Astrocyte (in vitro differentiated cells and primary cell): ENCODE results near the gene CDK14. TPM values are rescaled to one million over a fixed set of nuclear protein-coding genes. Genes with fewer than 3 reads are reported as not detected.

Experiments
- DNase-seq: peaks from one replicate; pipeline ENCODE4 v3.0.0-alpha.2; 2010; ENCODE audit warnings: low read depth
- FAIRE-seq: peaks from 2 replicates; lab custom pipeline; 2011; peaks lifted over from hg19 to GRCh38; lab: Jason Lieb, UNC
- H2AFZ ChIP-seq: 2 replicates; pipeline ENCODE4 v1.6.0; 2012; ENCODE audit warnings: low read depth, low read length, inconsistent platforms
- H3K27ac ChIP-seq: 2 replicates; pipeline ENCODE4 v1.5.1; 2011; ENCODE audit warnings: low read depth, low read length, inconsistent platforms
- H3K27me3 ChIP-seq: 2 replicates; pipeline ENCODE4 v1.6.0; 2011; ENCODE audit warnings: low read length, inconsistent platforms; ENCODE audit not compliant: insufficient read depth
- H3K36me3 ChIP-seq: 2 replicates; pipeline ENCODE4 v1.5.1; 2011; ENCODE audit warnings: low read length, inconsistent platforms; ENCODE audit not compliant: insufficient read depth
- H3K4me1 ChIP-seq: 2 replicates; pipeline ENCODE4 v1.5.1; 2011; ENCODE audit warnings: low read length, inconsistent platforms; ENCODE audit not compliant: insufficient read depth
- H3K4me2 ChIP-seq: 2 replicates; pipeline ENCODE4 v1.6.0; 2012; ENCODE audit warnings: low read length, inconsistent platforms
- H3K4me3 ChIP-seq: 2 replicates; pipeline ENCODE4 v1.5.1; 2011; ENCODE audit warnings: low read depth, mild to moderate bottlenecking, low read length, inconsistent platforms; ENCODE audit not compliant: insufficient read depth
- H3K79me2 ChIP-seq: 2 replicates; pipeline ENCODE4 v1.6.0; 2012; ENCODE audit warnings: mild to moderate bottlenecking, low read length, inconsistent platforms; ENCODE audit not compliant: insufficient read depth
- H3K9ac ChIP-seq: 2 replicates; pipeline ENCODE4 v1.6.0; 2012; ENCODE audit warnings: mild to moderate bottlenecking, low read length, inconsistent platforms
- H3K9me3 ChIP-seq: 2 replicates; pipeline ENCODE4 v1.5.1; 2012; ENCODE audit warnings: low read depth, mild to moderate bottlenecking, low read length, inconsistent platforms; ENCODE audit not compliant: insufficient read depth
- H4K20me1 ChIP-seq: 2 replicates; pipeline ENCODE4 v1.6.0; 2012; ENCODE audit warnings: low read length, inconsistent platforms; ENCODE audit not compliant: insufficient read depth
- H3K27ac Mint-ChIP-seq: one replicate; pipeline ENCODE4 v1.8.0; 2021; ENCODE audit warnings: mild to moderate bottlenecking, mixed read lengths; ENCODE audit not compliant: unreplicated experiment
- H3K27me3 Mint-ChIP-seq: one replicate; pipeline ENCODE4 v1.8.0; 2021; ENCODE audit warnings: low read depth, mixed read lengths; ENCODE audit not compliant: unreplicated experiment
- H3K36me3 Mint-ChIP-seq: one replicate; pipeline ENCODE4 v1.8.0; 2021; ENCODE audit warnings: low read depth, mixed read lengths; ENCODE audit not compliant: unreplicated experiment
- H3K4me1 Mint-ChIP-seq: one replicate; pipeline ENCODE4 v1.8.0; 2021; ENCODE audit warnings: low read depth, mixed read lengths; ENCODE audit not compliant: unreplicated experiment
- H3K4me3 Mint-ChIP-seq: one replicate; pipeline ENCODE4 v1.8.0; 2021; ENCODE audit warnings: mild to moderate bottlenecking, moderate library complexity, mixed read lengths; ENCODE audit not compliant: unreplicated experiment
- H3K9me3 Mint-ChIP-seq: one replicate; pipeline ENCODE4 v1.8.0; 2021; ENCODE audit warnings: mild to moderate bottlenecking, mixed read lengths; ENCODE audit not compliant: unreplicated experiment
- CTCF ChIP-seq: IDR thresholded peaks from 2 replicates; pipeline ENCODE4 v1.5.1; 2011; ENCODE audit warnings: low read depth, mild to moderate bottlenecking, inconsistent platforms, low read length, moderate library complexity; ENCODE audit not compliant: insufficient read depth
- EZH2 ChIP-seq: IDR thresholded peaks from 2 replicates; pipeline ENCODE4 v1.6.1; 2012; ENCODE audit warnings: mild to moderate bottlenecking, low read length, inconsistent platforms; ENCODE audit not compliant: insufficient read depth
- total RNA-seq: library from RNA; stranded (reverse); gene quantifications from 2 replicates; pipeline ENCODE4 v1.2.1, GENCODE V29; 2021

CDK14 gene
- total RNA-seq, 1 donor from 2014 or later: 30.2 TPM

DNA sequence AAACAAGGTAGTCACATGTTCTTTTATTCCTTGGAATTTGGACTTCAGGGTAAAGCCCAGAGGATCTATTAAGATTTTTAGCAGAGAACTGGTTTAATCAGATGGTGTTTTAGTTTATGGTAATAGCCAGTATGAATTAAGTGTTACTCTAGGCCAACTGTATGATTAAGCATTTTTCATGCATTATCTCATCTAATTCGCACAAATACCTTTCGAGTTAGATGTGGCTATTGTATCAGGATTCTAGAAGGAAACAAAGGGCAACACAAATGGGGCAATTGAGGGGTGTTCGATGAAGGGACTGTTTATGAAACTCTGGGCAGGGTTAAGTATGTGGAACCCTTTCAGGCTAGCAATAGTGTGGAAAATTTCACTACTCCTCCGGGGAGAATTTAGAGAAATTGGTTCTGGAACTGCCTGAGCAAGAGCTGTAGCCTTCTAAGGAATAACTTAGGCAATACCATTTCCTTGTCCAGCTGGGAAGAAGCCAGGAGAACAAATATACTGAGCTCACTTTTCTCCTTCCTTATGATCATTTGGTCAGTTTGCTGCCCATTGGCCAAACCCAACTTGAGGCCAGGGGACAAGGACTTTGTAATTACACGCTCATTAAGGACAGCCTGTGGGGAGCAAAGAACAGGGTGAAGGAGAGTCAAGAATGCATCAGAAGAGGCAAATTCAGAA is 349.1 kb downstream of the CDK14 start:
- H3K4me3 Mint-ChIP-seq: no peak overlapping the region
- no peaks in the 10 kb centered on the region for H3K36me3 ChIP-seq
- H3K36me3 Mint-ChIP-seq: peaks cover 6% of the 10 kb centered on the region
- no peak overlapping the region for H3K27ac Mint-ChIP-seq
- no peaks in the 10 kb centered on the region for H3K9me3 Mint-ChIP-seq
- TF ChIP-seq EZH2 (no peak), CTCF (no peak)
- FAIRE-seq (peak; percentile 9), DNase-seq (peak; percentile 81)
- H3K4me1 ChIP-seq: no peaks in the 10 kb centered on the region
- no peaks in the 10 kb centered on the region for H3K27me3 Mint-ChIP-seq
- H3K4me2 ChIP-seq: peak overlapping the region; percentile 43
- no peaks in the 10 kb centered on the region for H3K27me3 ChIP-seq
- H3K4me3 ChIP-seq: no peak overlapping the region
- no peaks in the 10 kb centered on the region for H3K4me1 Mint-ChIP-seq
- H4K20me1 ChIP-seq: no peaks in the 10 kb centered on the region
- no peaks in the 10 kb centered on the region for H3K9me3 ChIP-seq
- H3K9ac ChIP-seq: no peak overlapping the region
- no peak overlapping the region for H2AFZ ChIP-seq
- no peaks in the 10 kb centered on the region for H3K79me2 ChIP-seq
- H3K27ac ChIP-seq: peak overlapping the region; percentile 34

DNA sequence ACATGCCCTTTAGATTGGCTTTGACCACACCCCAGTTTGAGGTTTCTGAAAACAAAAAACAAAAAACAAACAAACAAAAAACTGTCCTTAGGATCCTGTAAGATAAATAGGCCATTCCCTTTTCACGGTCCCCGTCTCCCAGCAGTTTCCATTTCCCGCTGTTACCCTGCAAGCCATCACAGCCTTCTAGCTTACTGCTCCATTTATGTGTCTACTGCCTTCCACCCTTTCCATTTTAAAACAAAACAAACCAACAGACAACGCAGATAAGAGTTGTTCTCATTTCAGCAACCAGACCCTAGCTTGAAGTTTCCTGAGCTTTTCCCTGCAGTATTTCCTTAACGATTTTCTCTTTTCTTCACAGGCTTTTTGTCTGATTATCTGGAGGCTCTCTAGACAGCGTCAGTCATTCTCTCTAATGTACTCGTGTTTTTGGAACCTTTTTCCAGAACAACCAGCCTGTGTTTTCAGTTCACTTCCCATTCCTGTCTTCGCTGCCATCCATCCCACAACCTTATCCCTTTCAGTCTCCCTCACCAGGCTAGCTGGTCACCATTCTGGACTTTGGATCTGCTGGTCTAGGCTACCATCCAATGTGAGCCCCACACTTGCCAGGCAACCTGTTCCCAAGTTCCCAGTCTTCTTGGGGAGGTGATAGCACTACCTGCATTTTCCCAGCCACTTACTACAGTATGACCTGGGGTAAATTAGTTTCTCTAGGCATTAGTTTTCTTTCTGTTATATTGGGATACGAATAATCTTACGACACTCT is 350.8 kb downstream of the CDK14 start:
- no peaks in the 10 kb centered on the region for H3K9me3 ChIP-seq
- Mint-ChIP-seq H3K36me3 (peaks cover 6% of the 10 kb centered on the region), H3K27me3 (no peaks in the 10 kb centered on the region), H3K4me1 (no peaks in the 10 kb centered on the region), H3K4me3 (no peak overlapping the region), H3K27ac (no peak overlapping the region), H3K9me3 (no peaks in the 10 kb centered on the region)
- H3K27ac ChIP-seq: no peak overlapping the region
- no peaks in the 10 kb centered on the region for H3K27me3 ChIP-seq
- no peaks in the 10 kb centered on the region for H3K4me1 ChIP-seq
- DNase-seq: no peak
- FAIRE-seq: no peak
- TF ChIP-seq CTCF (no peak), EZH2 (no peak)
- no peaks in the 10 kb centered on the region for H3K79me2 ChIP-seq
- H2AFZ ChIP-seq: no peak overlapping the region
- H3K9ac ChIP-seq: no peak overlapping the region
- no peak overlapping the region for H3K4me2 ChIP-seq
- no peaks in the 10 kb centered on the region for H4K20me1 ChIP-seq
- no peak overlapping the region for H3K4me3 ChIP-seq
- H3K36me3 ChIP-seq: no peaks in the 10 kb centered on the region
